ENCODE results near the gene CTNNA3.

Gene CTNNA3

GRCh38 chr10:65903620-65904019 lies 1792.4 kb downstream of the CTNNA3 start:
- Histone ChIP-seq H3K4me1 (ENCODE audit: control insufficient read depth, insufficient read depth, low read length) (no peaks in the 10 kb centered on the region), H3K4me3 (ENCODE audit: low read depth, low read length) (no peak overlapping the region), H3K9me3 (ENCODE audit: control insufficient read depth, insufficient read depth, low read depth, low read length) (no peaks in the 10 kb centered on the region), H3K36me3 (ENCODE audit: control insufficient read depth in 2 of 2, insufficient read depth in 1 of 2, low read length in 2 of 2) (no peaks in the 10 kb centered on the region), H3K27ac (ENCODE audit: extremely low read depth, low read depth, low read length) (no peak overlapping the region)
- ChIA-PET CTCF (no interaction called here), POLR2A (no interaction called here)
- TF ChIP-seq ZNF610 (tag by site-specific recombination; IDR thresholded peaks at IDR 0.05; ENCODE audit: borderline replicate concordance) (no peak), ZNF416 (tag by site-specific recombination; IDR thresholded peaks at IDR 0.05) (no peak), SP2 (tag by site-specific recombination; IDR thresholded peaks at IDR 0.05) (no peak), PRDM10 (tag by site-specific recombination; IDR thresholded peaks at IDR 0.05) (no peak), KLF17 (tag by site-specific recombination; IDR thresholded peaks at IDR 0.05) (no peak), KLF9 (tag by site-specific recombination; IDR thresholded peaks at IDR 0.05; ENCODE audit: low read depth) (no peak), ZXDB (tag by site-specific recombination; IDR thresholded peaks at IDR 0.05) (no peak), OVOL3 (tag by site-specific recombination; IDR thresholded peaks at IDR 0.05) (no peak), ZNF785 (tag by site-specific recombination; IDR thresholded peaks at IDR 0.05) (no peak), SETDB1 (IDR thresholded peaks at IDR 0.05; ENCODE audit: insufficient read length, low read length) (no peak), HOXA7 (CRISPR knock-in tag; IDR thresholded peaks at IDR 0.05; ENCODE audit: borderline replicate concordance) (no peak), ZNF529 (tag by site-specific recombination; IDR thresholded peaks at IDR 0.05; ENCODE audit: insufficient replicate concordance) (no peak), ZNF626 (tag by site-specific recombination; IDR thresholded peaks at IDR 0.05) (no peak)

DNA sequence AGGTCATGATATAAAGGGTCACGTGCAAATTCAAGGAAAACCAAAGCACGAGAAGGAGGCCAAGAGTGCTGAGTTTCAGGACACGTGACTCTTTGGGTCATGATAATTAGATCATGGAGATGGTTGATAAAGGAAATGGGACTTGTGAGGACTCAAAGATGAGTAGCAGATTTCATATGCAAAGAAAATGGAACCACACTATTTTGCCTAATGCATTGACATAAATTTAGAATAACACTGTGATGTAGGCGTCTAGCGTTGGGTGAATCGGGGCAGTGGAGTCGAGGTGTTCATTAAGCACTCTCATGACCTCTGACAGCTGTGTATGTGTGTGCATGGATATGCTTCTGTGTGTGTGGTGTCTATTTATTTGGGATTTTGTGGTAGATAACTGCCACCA lies 1795.7 kb downstream of the CTNNA3 start:
- ChIA-PET POLR2A (no interaction called here), CTCF (no interaction called here)
- no peaks in the 10 kb centered on the region for H3K36me3 ChIP-seq (ENCODE audit: control insufficient read depth in 2 of 2, insufficient read depth in 1 of 2, low read length in 2 of 2)
- no peaks in the 10 kb centered on the region for H3K4me1 ChIP-seq (ENCODE audit: control insufficient read depth, insufficient read depth, low read length)
- H3K27ac ChIP-seq (ENCODE audit: extremely low read depth, low read depth, low read length): no peak overlapping the region
- TF ChIP-seq ZNF391 (tag by site-specific recombination; IDR thresholded peaks at IDR 0.05; ENCODE audit: borderline replicate concordance, low read depth): no peak
- TF ChIP-seq ZFHX2 (tag by site-specific recombination; conservative IDR thresholded peaks at IDR 0.05): no peak
- no peak for TF ChIP-seq ZFP37 (tag by site-specific recombination; IDR thresholded peaks at IDR 0.05)
- no peak for TF ChIP-seq MZF1 (tag by site-specific recombination; IDR thresholded peaks at IDR 0.05; ENCODE audit: borderline replicate concordance)
- no peak for TF ChIP-seq PRDM10 (tag by site-specific recombination; IDR thresholded peaks at IDR 0.05)
- no peak overlapping the region for H3K4me3 ChIP-seq (ENCODE audit: low read depth, low read length)
- no peaks in the 10 kb centered on the region for H3K9me3 ChIP-seq (ENCODE audit: control insufficient read depth, insufficient read depth, low read depth, low read length)
